NOMO-1 treated with DMSO at 0.1 percent for 48 hours (cell line): ENCODE measurements around the gene NF2.

Experiments
- DNase-seq: peaks from one replicate; lab custom pipeline; 2025; ENCODE audit not compliant: unreplicated experiment; lab: John Stamatoyannopoulos, UW

NF2 gene

GRCh38 chr22:29738118-29738815 is 134.8 kb downstream of the NF2 start:
- DNase-seq = no peak

GRCh38 chr22:29739346-29739875 is 136.0 kb downstream of the NF2 start:
- no peak for DNase-seq

DNA sequence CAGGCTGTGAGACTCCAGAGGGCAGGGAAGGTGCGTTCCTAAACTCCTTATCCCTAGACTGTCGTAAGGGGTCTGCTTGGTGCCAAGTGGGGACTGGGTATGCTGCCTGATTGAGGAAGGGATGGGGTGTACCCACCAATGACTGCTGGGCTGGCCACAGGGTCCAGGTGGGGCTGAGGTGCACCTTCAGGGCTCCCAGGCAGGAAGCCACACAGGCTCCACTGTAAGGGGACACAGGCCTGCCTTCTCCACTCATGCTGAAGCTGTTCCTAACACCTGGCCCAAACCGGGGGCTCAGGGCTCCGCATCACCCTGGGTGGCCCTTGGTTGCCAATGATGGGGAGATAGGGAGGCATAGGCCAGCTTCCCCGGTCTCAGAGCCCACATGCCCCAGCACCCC is 136.8 kb downstream of the NF2 start:
- DNase-seq = no peak

DNA sequence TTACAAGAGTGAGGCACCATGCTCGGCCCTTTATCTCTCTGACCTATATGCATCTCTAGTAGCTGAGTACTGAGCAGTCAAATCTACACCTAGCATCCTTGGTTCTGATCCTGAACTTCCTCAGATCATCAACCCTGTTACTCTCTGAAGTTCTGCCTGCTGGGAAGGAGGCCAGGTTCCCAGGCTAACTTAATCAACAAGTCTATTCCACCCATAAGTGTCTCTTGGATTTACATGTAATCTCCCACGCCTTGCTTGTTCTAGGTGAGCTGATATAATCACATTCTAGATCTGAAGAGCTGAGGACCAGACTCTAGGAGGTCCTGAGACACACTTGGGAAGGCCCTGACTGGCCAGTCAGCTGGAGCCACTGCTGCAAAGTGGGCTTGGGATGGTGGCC is 138.5 kb downstream of the NF2 start:
- no peak for DNase-seq

GRCh38 chr22:29742326-29742725 is 138.9 kb downstream of the NF2 start:
- DNase-seq = no peak

GRCh38 chr22:29744902-29745301 is 141.5 kb downstream of the NF2 start:
- DNase-seq = no peak

DNA sequence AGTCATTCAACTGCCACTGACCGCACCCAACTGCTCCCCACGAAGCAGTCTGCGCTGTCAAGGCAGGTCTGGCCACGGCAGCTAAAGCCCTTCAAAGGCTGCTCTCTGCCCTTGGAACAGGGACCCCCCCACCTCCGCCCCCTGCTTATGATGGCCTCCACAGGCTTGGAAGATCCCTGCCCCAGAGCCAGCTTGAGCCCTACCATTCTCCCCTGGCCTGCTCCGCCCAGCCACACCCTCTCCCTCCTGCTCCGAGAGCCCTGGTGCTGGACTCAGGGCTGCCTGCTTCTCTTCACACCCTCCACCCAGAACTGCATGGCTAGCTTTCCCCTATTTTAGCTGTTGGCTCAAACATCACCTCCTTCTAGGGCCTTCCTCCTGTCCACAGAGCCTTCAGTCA is 144.4 kb downstream of the NF2 start:
- DNase-seq = no peak
